Measurements from ENCODE around the gene METTL9.
"Not testable (repeated sequence)": the region's sequence is repeated elsewhere in the genome, so short reads cannot be mapped to it uniquely, and the experiment has no call there.

The METTL9 gene

GRCh38 chr16:21599122-21600030 lies at the start of gene METTL9:
METTL9 (plus strand) TSS chr16:21599577; CDS start chr16:21599734, 157 bp downstream.
- DNase-seq (ENCODE audit: low read depth), result peak; percentile 83

DNA sequence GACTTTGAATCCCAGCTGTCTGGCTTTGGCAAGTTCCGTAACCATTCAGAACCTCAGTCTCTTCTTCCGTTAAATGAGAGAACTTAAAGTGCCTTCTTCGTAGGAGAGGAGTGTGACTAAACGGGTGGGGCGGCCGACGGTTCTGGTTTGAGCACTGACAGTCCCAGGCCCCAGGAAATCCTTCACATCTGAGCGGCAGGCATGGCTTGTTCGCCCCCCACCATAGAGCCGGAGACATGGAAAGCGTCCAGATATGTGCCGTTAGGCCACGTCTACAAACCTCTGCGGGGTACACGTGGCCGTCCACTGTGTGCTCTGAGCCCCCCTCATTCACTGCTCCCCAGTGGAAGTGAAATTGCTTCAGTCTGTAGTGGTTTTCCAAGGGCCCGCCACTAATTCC lies 49.4 kb upstream of the METTL9 start:
- not testable (repeated sequence) for DNase-seq (ENCODE audit: low read depth)

DNA sequence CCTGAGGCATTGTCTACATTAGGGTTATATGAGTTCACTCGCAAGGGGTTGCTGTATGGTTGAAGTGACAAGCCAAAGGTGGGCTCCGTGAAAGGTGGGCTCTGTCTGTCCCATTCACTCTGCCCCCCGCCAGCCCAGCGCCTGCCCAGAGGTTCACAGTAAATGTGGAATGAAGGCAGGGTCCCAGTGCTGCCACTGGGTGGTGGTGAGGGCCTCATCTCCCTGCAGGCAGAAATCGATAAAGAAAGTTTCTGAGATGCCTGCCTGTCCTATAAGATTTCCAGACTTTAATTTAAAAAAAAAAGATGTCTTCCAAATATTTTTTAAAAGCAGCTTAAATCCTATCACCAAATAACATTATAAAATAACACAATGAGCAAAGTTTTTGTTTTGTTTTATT lies 48.9 kb upstream of the METTL9 start:
- not testable (repeated sequence) for DNase-seq (ENCODE audit: low read depth)

DNA sequence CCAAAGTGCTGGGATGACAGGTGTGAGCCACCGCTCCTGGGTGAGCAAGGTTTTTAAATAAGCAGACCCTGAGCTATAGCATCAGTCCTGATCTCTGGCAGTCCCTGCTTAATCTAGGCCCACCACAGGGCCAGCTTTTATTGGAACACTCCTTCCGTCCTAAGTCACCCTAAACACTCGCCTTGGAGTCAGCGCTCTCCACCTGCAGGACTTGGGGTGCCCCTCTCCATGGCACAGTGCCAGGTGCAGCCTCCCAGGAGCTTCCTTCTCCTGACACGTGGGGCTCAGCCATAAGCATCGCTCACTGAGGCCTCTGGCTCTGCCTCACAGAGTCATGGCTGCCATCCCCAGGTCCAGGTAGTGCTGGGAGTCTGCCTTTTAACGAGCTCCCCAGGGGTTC lies 48.3 kb upstream of the METTL9 start:
- DNase-seq (ENCODE audit: low read depth), result not testable (repeated sequence)

DNA sequence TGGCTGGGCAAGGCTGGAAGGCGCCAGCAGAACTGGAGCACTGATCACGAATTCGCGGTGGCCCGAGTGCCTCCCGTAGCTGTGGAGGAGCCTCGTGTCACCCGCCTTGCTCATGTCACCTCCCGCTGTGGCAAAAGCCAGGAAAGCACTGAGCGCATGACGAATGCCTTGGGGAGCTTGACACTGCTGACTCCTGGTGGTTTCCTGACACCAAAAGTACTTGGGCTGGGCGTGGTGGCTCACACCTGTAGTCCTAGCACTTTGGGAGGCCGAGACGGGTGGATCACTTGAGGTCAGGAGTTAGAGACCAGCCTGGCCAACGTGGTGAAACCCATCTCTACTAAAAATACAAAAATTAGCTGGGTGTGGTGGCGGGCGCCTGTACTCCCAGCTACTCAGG lies 47.8 kb upstream of the METTL9 start:
- DNase-seq (ENCODE audit: low read depth), result not testable (repeated sequence)

DNA sequence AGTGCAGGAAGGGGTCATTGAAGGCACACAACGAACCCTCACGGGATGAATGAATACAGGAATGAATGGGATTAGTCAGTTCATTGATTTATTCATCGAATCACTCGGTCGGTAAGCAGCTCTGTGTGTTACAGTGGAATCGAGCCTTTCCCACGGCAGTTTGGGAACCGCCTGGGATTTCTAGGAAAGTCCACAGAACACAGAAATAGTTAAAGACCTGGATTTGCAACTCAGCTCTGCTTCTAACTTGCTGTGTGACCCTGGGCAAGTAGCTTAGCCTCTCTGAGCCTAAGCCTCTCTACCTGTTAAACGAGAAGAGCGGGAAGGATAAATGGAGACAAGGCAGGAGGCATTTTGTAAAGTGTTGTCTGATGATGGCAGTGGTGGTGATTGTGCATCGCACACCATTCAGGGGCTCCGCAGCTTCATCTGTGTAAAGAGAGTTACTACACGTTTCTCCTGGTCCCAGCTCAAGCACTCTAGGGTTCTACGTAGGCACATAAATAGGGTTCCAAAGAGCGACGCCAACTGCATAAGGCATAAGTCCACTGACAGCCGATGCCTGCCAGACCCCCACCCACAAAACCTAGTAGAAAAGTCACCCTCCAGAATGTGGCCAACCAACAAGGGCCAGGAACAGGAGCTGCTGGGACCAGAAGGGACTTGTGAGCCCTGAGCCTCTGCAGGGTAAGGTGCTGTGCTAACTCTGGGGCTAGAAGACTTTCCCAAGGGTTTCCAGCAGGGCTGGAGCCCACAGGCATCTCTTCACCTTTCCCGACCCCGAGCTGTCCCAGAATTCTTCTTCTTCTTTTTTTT lies 45.7 kb upstream of the METTL9 start:
- not testable (repeated sequence) for DNase-seq (ENCODE audit: low read depth)

- peak; percentile 88 for DNase-seq (ENCODE audit: low read depth)
These were observed 44.4 kb upstream of the METTL9 start for GRCh38 chr16:21554795-21555585.

- not testable (repeated sequence) for DNase-seq (ENCODE audit: low read depth)
These were observed 43.8 kb upstream of the METTL9 start for GRCh38 chr16:21555621-21556020.

DNA sequence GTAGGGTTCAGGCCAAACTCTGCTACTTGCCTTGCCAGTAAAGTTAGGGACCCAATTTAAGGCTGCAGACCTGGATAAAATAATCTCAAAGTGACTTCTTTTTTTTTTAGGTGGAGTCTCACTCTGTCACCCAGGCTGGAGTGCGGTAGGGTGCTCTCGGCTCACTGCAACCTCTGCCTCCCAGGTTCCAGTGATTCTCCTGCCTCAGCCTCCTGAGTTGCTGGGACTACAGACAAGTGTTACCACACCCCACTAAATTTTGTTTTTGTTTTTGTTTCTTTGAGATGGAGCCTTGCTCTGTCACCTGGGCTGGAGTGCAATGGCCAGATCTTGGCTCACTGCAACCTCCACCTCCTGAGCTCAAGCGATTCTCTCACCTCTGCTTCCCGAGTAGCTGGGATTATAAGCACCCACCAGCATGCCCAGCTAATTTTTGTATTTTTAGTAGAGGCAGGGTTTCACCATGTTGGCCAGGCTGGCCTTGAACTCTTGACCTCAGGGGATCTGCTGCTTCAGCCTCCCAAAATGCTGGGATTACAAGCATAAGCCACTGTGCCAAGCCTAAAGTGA lies 43.3 kb upstream of the METTL9 start:
- not testable (repeated sequence) for DNase-seq (ENCODE audit: low read depth)

- not testable (repeated sequence) for DNase-seq (ENCODE audit: low read depth)
These were observed 42.6 kb upstream of the METTL9 start for GRCh38 chr16:21556651-21557241.

GRCh38 chr16:21560462-21560861 lies 38.9 kb upstream of the METTL9 start:
- DNase-seq (ENCODE audit: low read depth), result no peak

GRCh38 chr16:21563676-21564075 lies 35.7 kb upstream of the METTL9 start:
- no peak for DNase-seq (ENCODE audit: low read depth)

DNA sequence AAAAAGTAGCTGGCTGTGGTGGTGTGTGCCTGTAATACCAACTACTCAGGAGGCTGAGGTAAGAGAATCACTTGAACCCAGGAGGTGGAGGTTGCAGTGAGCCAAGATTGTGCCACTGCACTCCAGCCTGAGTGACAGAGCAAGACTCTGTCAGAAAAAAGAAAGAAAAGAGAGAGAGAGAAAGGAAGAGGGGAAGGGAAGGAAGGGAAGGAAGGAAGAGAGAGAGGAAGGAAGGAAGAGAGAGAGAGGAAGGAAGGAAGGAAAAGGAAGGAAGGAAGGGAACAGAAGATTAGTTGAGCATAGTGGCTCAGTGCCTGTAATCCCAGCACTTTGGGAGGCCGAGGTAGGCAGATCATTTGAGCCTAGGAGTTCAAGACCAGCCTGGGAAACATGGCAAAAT lies 35.0 kb upstream of the METTL9 start:
- not testable (repeated sequence) for DNase-seq (ENCODE audit: low read depth)

GRCh38 chr16:21565507-21565860 lies 33.9 kb upstream of the METTL9 start:
- DNase-seq (ENCODE audit: low read depth), result no peak

DNA sequence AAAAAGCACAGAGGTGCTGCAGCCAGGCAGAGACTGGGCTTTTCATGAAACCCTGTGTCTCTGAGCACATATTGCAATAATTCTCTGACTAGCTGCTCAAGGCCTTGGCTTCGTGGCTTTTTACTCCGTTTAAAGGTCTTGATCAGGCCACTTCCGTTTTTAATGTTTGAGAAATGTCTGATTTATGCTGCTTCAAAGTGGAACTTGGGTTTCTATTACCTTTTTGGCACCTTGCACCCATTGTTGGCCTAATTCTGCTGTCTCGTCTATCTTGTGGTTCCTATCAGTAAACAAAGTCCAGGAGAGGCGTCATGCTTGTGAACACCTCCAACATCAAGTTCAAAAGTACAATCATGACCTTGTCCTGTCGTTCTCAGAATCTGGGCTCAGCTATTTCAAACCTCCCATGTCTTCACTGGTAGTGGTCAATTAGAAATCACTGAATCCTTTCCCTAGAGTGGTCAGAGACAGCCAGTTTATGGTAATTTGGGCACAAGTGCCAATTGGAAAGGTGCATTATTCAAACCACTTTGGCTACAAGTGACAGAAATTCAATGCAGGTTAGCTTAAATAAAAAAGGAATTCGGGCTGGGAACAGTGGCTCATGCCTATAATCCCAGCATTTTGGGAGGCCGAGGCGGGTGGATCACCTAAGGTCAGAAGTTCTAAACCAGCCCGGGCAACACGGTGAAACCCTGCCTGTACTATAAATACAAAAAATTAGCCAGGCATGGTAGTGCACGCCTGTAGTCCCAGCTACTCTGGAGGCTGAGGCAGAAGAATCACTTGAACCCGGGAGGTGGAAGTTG lies 33.3 kb upstream of the METTL9 start:
- DNase-seq (ENCODE audit: low read depth), result no peak

- no peak for DNase-seq (ENCODE audit: low read depth)
These were observed 32.4 kb upstream of the METTL9 start for GRCh38 chr16:21566891-21567414.

GRCh38 chr16:21567496-21567895 lies 31.9 kb upstream of the METTL9 start:
- not testable (repeated sequence) for DNase-seq (ENCODE audit: low read depth)

- no peak for DNase-seq (ENCODE audit: low read depth)
These were observed 30.7 kb upstream of the METTL9 start for GRCh38 chr16:21568502-21569189.

GRCh38 chr16:21570676-21571017 lies 28.7 kb upstream of the METTL9 start:
- DNase-seq (ENCODE audit: low read depth), result no peak

GRCh38 chr16:21573506-21573905 lies 25.9 kb upstream of the METTL9 start:
- DNase-seq (ENCODE audit: low read depth), result not testable (repeated sequence)

All from stimulated activated CD8-positive, alpha-beta memory T cell treated with anti-CD3 and anti-CD28 coated beads, Interleukin-15, amount 100 ng/mL, for 24 hours (primary cell).